ENCODE measurements around the gene GALNT5.

Gene GALNT5

GRCh38 chr2:157290525-157290924 lies 33.0 kb downstream of the GALNT5 start:
- Histone ChIP-seq H3K9me3 (ENCODE audit: control extremely low read depth in 1 of 5, control insufficient read depth in 4 of 5, insufficient read depth in 2 of 5, low read depth in 1 of 5, low read length in 4 of 5) (no peaks in the 10 kb centered on the region), H3K27ac (ENCODE audit: insufficient read depth in 1 of 2, low read depth in 1 of 2, low read length in 2 of 2, poor library complexity in 1 of 2, severe bottlenecking in 2 of 2) (no peak overlapping the region), H3K4me3 (ENCODE audit: control insufficient read depth in 1 of 7, extremely low read depth in 1 of 7, insufficient read depth in 4 of 7, low read depth in 2 of 7, low read length in 6 of 7) (no peak overlapping the region), H3K4me1 (ENCODE audit: control extremely low read depth in 1 of 4, control insufficient read depth in 4 of 4, insufficient read depth in 4 of 4, low read length in 3 of 4) (peaks cover 0 to 6% (median 2%) of the 10 kb centered on the region in 4 experiments), H3K27me3 (replicated peaks in 2 of 5; ENCODE audit: control insufficient read depth in 4 of 5, insufficient read depth in 5 of 5, low read length in 4 of 5) (no peaks in the 10 kb centered on the region), H3K36me3 (ENCODE audit: control insufficient read depth in 4 of 4, insufficient read depth in 4 of 4, low read length in 3 of 4) (no peaks in the 10 kb centered on the region)
- DNase-seq, result peak in 2 of 3 donors; percentile 7 to 22
- WGBS (ENCODE audit: insufficient coverage), result 78% methylated on average over 2 of the region's 2 CpGs
- ChIA-PET CTCF (no interaction called here), POLR2A (no interaction called here)

GRCh38 chr2:157291018-157291417 lies 33.5 kb downstream of the GALNT5 start:
- POLR2A ChIA-PET, result no interaction called here
- Histone ChIP-seq H3K4me3 (ENCODE audit: control insufficient read depth in 1 of 7, extremely low read depth in 1 of 7, insufficient read depth in 4 of 7, low read depth in 2 of 7, low read length in 6 of 7) (no peak overlapping the region), H3K36me3 (ENCODE audit: control insufficient read depth in 4 of 4, insufficient read depth in 4 of 4, low read length in 3 of 4) (no peaks in the 10 kb centered on the region), H3K9me3 (ENCODE audit: control extremely low read depth in 1 of 5, control insufficient read depth in 4 of 5, insufficient read depth in 2 of 5, low read depth in 1 of 5, low read length in 4 of 5) (no peaks in the 10 kb centered on the region), H3K27me3 (replicated peaks in 2 of 5; ENCODE audit: control insufficient read depth in 4 of 5, insufficient read depth in 5 of 5, low read length in 4 of 5) (no peaks in the 10 kb centered on the region), H3K4me1 (ENCODE audit: control extremely low read depth in 1 of 4, control insufficient read depth in 4 of 4, insufficient read depth in 4 of 4, low read length in 3 of 4) (peaks cover 0 to 6% (median 2%) of the 10 kb centered on the region in 4 experiments), H3K27ac (ENCODE audit: insufficient read depth in 1 of 2, low read depth in 1 of 2, low read length in 2 of 2, poor library complexity in 1 of 2, severe bottlenecking in 2 of 2) (no peak overlapping the region)
- CTCF ChIA-PET, result no interaction called here
- DNase-seq, result no peak
- no CpG with 5 or more reads among the region's 1 CpG for WGBS (ENCODE audit: insufficient coverage)

DNA sequence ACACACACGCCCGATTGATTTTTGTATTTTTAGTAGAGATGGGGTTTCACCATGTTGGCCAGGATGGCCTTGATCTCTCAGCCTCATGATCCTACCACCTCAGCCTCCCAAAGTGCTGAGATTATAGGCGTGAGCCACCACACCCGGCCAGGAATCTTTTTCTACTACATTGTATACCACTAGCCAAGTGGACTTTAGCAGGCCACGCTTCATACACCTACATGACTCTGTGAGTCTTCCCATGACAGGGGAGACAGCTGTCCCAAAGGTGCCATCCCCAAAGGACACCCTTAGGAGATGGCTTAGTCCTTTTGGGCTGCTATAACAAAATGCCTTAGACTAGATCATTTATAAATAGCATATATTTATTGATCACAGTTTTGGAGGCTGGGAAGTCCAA lies 35.3 kb downstream of the GALNT5 start:
- no peak for DNase-seq
- CTCF ChIA-PET, result interaction anchor here (2.4 kb wide), 1 partner anchor 9 kb away, joined by 11 read pairs; no protein-coding TSS in a partner anchor

DNA sequence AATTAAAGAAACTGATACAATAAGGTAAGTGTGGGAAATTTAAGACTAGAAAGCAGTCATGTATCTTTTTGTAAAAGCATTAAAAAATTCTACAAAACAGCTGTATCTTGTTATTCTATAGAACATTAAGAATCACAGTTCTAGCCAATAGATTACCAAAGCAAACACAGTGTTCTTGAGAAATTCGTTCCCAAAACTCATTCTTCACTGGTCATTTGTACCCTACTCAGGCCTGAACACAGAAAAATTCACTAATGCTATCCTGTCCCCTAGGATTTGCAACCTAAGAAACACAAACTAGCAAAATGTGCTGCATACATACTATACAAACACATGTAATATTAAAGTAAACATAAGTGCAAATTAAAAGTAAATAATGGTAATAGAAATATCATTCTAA lies 39.0 kb downstream of the GALNT5 start:
- Histone ChIP-seq H3K9me3 (ENCODE audit: control extremely low read depth in 1 of 5, control insufficient read depth in 4 of 5, insufficient read depth in 2 of 5, low read depth in 1 of 5, low read length in 4 of 5) (no peaks in the 10 kb centered on the region), H3K36me3 (ENCODE audit: control insufficient read depth in 4 of 4, insufficient read depth in 4 of 4, low read length in 3 of 4) (no peaks in the 10 kb centered on the region), H3K27ac (ENCODE audit: insufficient read depth in 1 of 2, low read depth in 1 of 2, low read length in 2 of 2, poor library complexity in 1 of 2, severe bottlenecking in 2 of 2) (no peak overlapping the region), H3K4me1 (ENCODE audit: control extremely low read depth in 1 of 4, control insufficient read depth in 4 of 4, insufficient read depth in 4 of 4, low read length in 3 of 4) (no peaks in the 10 kb centered on the region), H3K27me3 (replicated peaks in 2 of 5; ENCODE audit: control insufficient read depth in 4 of 5, insufficient read depth in 5 of 5, low read length in 4 of 5) (peaks cover 0 to 2% (median 0%) of the 10 kb centered on the region in 5 experiments), H3K4me3 (ENCODE audit: control insufficient read depth in 1 of 7, extremely low read depth in 1 of 7, insufficient read depth in 4 of 7, low read depth in 2 of 7, low read length in 6 of 7) (no peak overlapping the region)
- WGBS (ENCODE audit: insufficient coverage), result 100% methylated on average over 1 of the region's 1 CpG
- CTCF ChIA-PET, result interaction anchor here (0.9 kb wide), 1 partner anchor 9 kb away, joined by 3 read pairs; no protein-coding TSS in a partner anchor
- no peak for DNase-seq
- POLR2A ChIA-PET, result no interaction called here

More for the DNA sequence above, 35.3 kb downstream of the GALNT5 start:
- no peaks in the 10 kb centered on the region for H3K36me3 ChIP-seq (ENCODE audit: control insufficient read depth in 4 of 4, insufficient read depth in 4 of 4, low read length in 3 of 4)
- H3K4me1 ChIP-seq (ENCODE audit: control extremely low read depth in 1 of 4, control insufficient read depth in 4 of 4, insufficient read depth in 4 of 4, low read length in 3 of 4), result peaks cover 0 to 6% (median 2%) of the 10 kb centered on the region in 4 experiments
- H3K9me3 ChIP-seq (ENCODE audit: control extremely low read depth in 1 of 5, control insufficient read depth in 4 of 5, insufficient read depth in 2 of 5, low read depth in 1 of 5, low read length in 4 of 5), result no peaks in the 10 kb centered on the region
- POLR2A ChIA-PET, result no interaction called here
- H3K4me3 ChIP-seq (ENCODE audit: control insufficient read depth in 1 of 7, extremely low read depth in 1 of 7, insufficient read depth in 4 of 7, low read depth in 2 of 7, low read length in 6 of 7), result no peak overlapping the region
- no peak overlapping the region for H3K27ac ChIP-seq (ENCODE audit: insufficient read depth in 1 of 2, low read depth in 1 of 2, low read length in 2 of 2, poor library complexity in 1 of 2, severe bottlenecking in 2 of 2)
- 100% methylated on average over 3 of the region's 5 CpGs for WGBS (ENCODE audit: insufficient coverage)
- no peaks in the 10 kb centered on the region for H3K27me3 ChIP-seq (replicated peaks in 2 of 5; ENCODE audit: control insufficient read depth in 4 of 5, insufficient read depth in 5 of 5, low read length in 4 of 5)

GRCh38 chr2:157296958-157297357 lies 39.5 kb downstream of the GALNT5 start:
- ChIA-PET POLR2A (no interaction called here), CTCF (no interaction called here)

GRCh38 chr2:157301307-157301706 lies 43.8 kb downstream of the GALNT5 start:
- no peak for DNase-seq
- no peak overlapping the region for H3K27ac ChIP-seq (ENCODE audit: insufficient read depth in 1 of 2, low read depth in 1 of 2, low read length in 2 of 2, poor library complexity in 1 of 2, severe bottlenecking in 2 of 2)
- no peaks in the 10 kb centered on the region for H3K36me3 ChIP-seq (ENCODE audit: control insufficient read depth in 4 of 4, insufficient read depth in 4 of 4, low read length in 3 of 4)
- H3K4me3 ChIP-seq (ENCODE audit: control insufficient read depth in 1 of 7, extremely low read depth in 1 of 7, insufficient read depth in 4 of 7, low read depth in 2 of 7, low read length in 6 of 7), result no peak overlapping the region
- H3K4me1 ChIP-seq (ENCODE audit: control extremely low read depth in 1 of 4, control insufficient read depth in 4 of 4, insufficient read depth in 4 of 4, low read length in 3 of 4), result peaks cover 0 to 1% (median under 1%) of the 10 kb centered on the region in 4 experiments
- H3K27me3 ChIP-seq (replicated peaks in 2 of 5; ENCODE audit: control insufficient read depth in 4 of 5, insufficient read depth in 5 of 5, low read length in 4 of 5), result peaks cover 0 to 2% (median 0%) of the 10 kb centered on the region in 5 experiments
- WGBS (ENCODE audit: insufficient coverage), result 100% methylated on average over 2 of the region's 2 CpGs
- ChIA-PET CTCF (interaction anchor here (0.7 to 9.2 kb wide), 13 partner anchors 8 to 473 kb away, joined by 3 to 91 read pairs (median 11); partner anchors contain the start of gene ERMN), POLR2A (no interaction called here)
- H3K9me3 ChIP-seq (ENCODE audit: control extremely low read depth in 1 of 5, control insufficient read depth in 4 of 5, insufficient read depth in 2 of 5, low read depth in 1 of 5, low read length in 4 of 5), result no peaks in the 10 kb centered on the region

More at GRCh38 chr2:157296958-157297357, 39.5 kb downstream of the GALNT5 start:
- H3K27me3 ChIP-seq (replicated peaks in 2 of 5; ENCODE audit: control insufficient read depth in 4 of 5, insufficient read depth in 5 of 5, low read length in 4 of 5), result peaks cover 0 to 2% (median 0%) of the 10 kb centered on the region in 5 experiments
- H3K4me1 ChIP-seq (ENCODE audit: control extremely low read depth in 1 of 4, control insufficient read depth in 4 of 4, insufficient read depth in 4 of 4, low read length in 3 of 4), result no peaks in the 10 kb centered on the region
- DNase-seq, result no peak
- 100% methylated on average over 3 of the region's 4 CpGs for whole genome bisulfite sequencing (ENCODE audit: insufficient coverage)
- no peak overlapping the region for H3K4me3 ChIP-seq (ENCODE audit: control insufficient read depth in 1 of 7, extremely low read depth in 1 of 7, insufficient read depth in 4 of 7, low read depth in 2 of 7, low read length in 6 of 7)
- H3K36me3 ChIP-seq (ENCODE audit: control insufficient read depth in 4 of 4, insufficient read depth in 4 of 4, low read length in 3 of 4), result no peaks in the 10 kb centered on the region
- no peak overlapping the region for H3K27ac ChIP-seq (ENCODE audit: insufficient read depth in 1 of 2, low read depth in 1 of 2, low read length in 2 of 2, poor library complexity in 1 of 2, severe bottlenecking in 2 of 2)
- no peaks in the 10 kb centered on the region for H3K9me3 ChIP-seq (ENCODE audit: control extremely low read depth in 1 of 5, control insufficient read depth in 4 of 5, insufficient read depth in 2 of 5, low read depth in 1 of 5, low read length in 4 of 5)

DNA sequence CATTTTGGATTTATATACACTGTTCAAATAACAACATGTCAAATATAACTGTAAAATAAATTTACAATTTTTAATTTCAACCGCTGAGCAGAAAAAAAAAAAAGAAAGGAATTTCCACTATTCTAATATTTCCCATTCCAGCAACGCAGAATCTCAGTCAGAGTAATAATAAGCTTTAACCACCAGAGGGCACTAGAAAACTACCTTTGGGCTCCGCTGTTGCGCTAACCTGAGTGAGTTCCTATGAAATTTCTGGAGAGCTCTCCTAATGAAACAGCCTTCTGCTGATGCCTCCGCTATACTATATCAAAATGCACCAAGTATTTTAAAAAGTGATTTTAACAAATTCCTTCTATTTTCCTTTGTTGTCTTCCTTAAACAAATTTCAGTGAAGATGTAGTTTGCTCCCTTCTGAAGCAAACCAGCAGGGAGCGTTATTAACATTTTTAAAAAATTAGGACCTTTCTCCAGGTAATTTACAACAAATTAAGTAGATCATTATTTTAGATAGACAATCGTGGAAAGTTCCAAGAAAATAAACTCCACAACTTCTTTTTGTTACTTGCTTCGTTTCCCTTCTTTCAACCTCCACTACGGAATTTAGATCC lies 45.1 kb downstream of the GALNT5 start:
- Histone ChIP-seq H3K36me3 (ENCODE audit: control insufficient read depth in 4 of 4, insufficient read depth in 4 of 4, low read length in 3 of 4) (no peaks in the 10 kb centered on the region), H3K4me3 (ENCODE audit: control insufficient read depth in 1 of 7, extremely low read depth in 1 of 7, insufficient read depth in 4 of 7, low read depth in 2 of 7, low read length in 6 of 7) (peak overlapping the region in 1 of 7 experiments; percentile 27), H3K27me3 (replicated peaks in 2 of 5; ENCODE audit: control insufficient read depth in 4 of 5, insufficient read depth in 5 of 5, low read length in 4 of 5) (peaks cover 0 to 2% (median 0%) of the 10 kb centered on the region in 5 experiments), H3K9me3 (ENCODE audit: control extremely low read depth in 1 of 5, control insufficient read depth in 4 of 5, insufficient read depth in 2 of 5, low read depth in 1 of 5, low read length in 4 of 5) (no peaks in the 10 kb centered on the region), H3K27ac (ENCODE audit: insufficient read depth in 1 of 2, low read depth in 1 of 2, low read length in 2 of 2, poor library complexity in 1 of 2, severe bottlenecking in 2 of 2) (no peak overlapping the region), H3K4me1 (ENCODE audit: control extremely low read depth in 1 of 4, control insufficient read depth in 4 of 4, insufficient read depth in 4 of 4, low read length in 3 of 4) (peaks cover 0 to 9% (median 3%) of the 10 kb centered on the region in 4 experiments)
- ChIA-PET CTCF (interaction anchor here (0.6 to 9.2 kb wide), 30 partner anchors 9 to 1697 kb away, joined by 3 to 91 read pairs (median 5); partner anchors contain the start of gene ERMN), POLR2A (no interaction called here)
- WGBS (ENCODE audit: insufficient coverage), result 8% methylated on average over 4 of the region's 9 CpGs
- peak; percentile 45 to 64 (median 58) for DNase-seq
